SK-N-MC (cell line): ENCODE data around the gene SRP14.

Experiments
- EZH2 ChIP-seq: fragments of 200-600 bp; sonication (generic); IDR thresholded peaks from one replicate; pipeline ENCODE4 v1.6.1; 2017; ENCODE audit warnings: antibody characterized with exemption
- FOXP2 ChIP-seq: optimal IDR thresholded peaks from 2 replicates; pipeline ENCODE3; 2011; ENCODE audit warnings: mild to moderate bottlenecking, moderate library complexity; ENCODE audit not compliant: insufficient read depth; ENCODE audit errors: extremely low read length, control extremely low read depth
- POLR2AphosphoS5 ChIP-seq: IDR thresholded peaks from 2 replicates; pipeline ENCODE4 v1.6.1; 2012; ENCODE audit warnings: mild to moderate bottlenecking, low read depth, low read length, borderline replicate concordance

DNA sequence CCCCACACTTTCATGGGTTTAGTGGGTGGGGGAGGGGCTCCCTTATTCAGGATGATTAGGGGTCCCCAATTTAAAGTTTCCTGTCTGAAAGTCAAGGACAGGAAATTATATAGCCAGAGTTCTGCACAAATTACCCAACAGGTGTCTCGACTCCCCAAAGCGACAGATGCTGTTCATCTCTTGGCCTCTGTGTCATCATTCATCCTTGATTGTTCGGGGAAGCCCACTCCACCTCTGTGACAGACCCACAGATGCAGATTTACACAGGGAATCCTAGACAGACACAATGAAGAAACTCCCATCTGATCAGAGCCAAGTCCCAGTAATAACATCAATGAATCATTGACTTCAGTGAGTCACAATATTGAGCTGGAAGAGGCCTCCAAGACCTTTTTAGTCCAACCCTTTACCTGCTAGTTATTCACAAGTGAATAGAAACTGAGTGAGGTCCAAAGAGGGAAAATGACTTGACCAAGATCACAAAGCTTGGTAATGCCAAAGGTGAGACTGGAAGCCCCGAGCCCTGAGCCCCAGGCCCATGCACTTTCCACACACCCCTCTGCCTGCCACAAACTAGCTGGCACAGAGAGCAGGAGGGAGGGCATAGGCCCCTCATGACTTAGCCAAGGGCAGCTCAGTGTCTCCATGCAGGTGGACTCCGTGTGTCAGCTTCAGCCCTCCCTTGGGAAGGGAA, 7.9 kb upstream of the SRP14 start:
- no peak for TF ChIP-seq POLR2AphosphoS5
- TF ChIP-seq EZH2 = no peak
- no peak for TF ChIP-seq FOXP2
